Measurements from ENCODE around the gene MAD1L1. TPM values are rescaled to one million over a fixed set of nuclear protein-coding genes. Genes with fewer than 3 reads are reported as not detected.

Gene MAD1L1
- total and polyA plus RNA-seq, 2 donors (not counting 1 experiment from before 2014, with no cell fraction given), result 9.8 to 29.4 TPM

GRCh38 chr7:1890289-1891235 is 342.2 kb downstream of the MAD1L1 start:
- Histone ChIP-seq H3K27me3 (ENCODE audit: control insufficient read depth, insufficient read depth, low read length) (no peaks in the 10 kb centered on the region), H3K4me2 (ENCODE audit: extremely low read depth, insufficient read depth, low read length) (no peak overlapping the region), H3K79me2 (ENCODE audit: control insufficient read depth, insufficient read depth, low read length) (no peaks in the 10 kb centered on the region), H3K9me3 (ENCODE audit: control insufficient read depth, insufficient read depth, low read depth, low read length) (peaks cover 1% of the 10 kb centered on the region), H3K9ac (ENCODE audit: insufficient read depth, low read length) (no peak overlapping the region), H4K20me1 (ENCODE audit: control insufficient read depth, extremely low read depth, insufficient read depth, low read length) (no peaks in the 10 kb centered on the region), H3K4me1 (ENCODE audit: control insufficient read depth, extremely low read depth, insufficient read depth, low read length) (peaks cover 5% of the 10 kb centered on the region), H3K4me3 (replicated peaks in 1 of 4; ENCODE audit: control extremely low read depth in 1 of 4, insufficient read depth in 1 of 4, low read depth in 3 of 4, low read length in 4 of 4) (no peak overlapping the region), H3K27ac (ENCODE audit: insufficient read depth, low read length) (peak overlapping the region; percentile 46), H3K36me3 (ENCODE audit: control insufficient read depth, insufficient read depth, low read length) (peaks cover 3% of the 10 kb centered on the region), H2AFZ (ENCODE audit: low read length) (no peak overlapping the region)
- no peak for TF ChIP-seq EZH2 (IDR thresholded peaks at IDR 0.05; ENCODE audit: low read length, missing control alignments)
- no peak for TF ChIP-seq CTCF (conservative IDR thresholded peaks at IDR 0.05 in 1 of 2, IDR thresholded peaks at IDR 0.05 in 1 of 2; ENCODE audit: low read depth in 1 of 2, low read length in 2 of 2)
- no peak for DNase-seq (ENCODE audit: low read depth in 2 of 2)

- no peaks in the 10 kb centered on the region for H3K27me3 ChIP-seq (ENCODE audit: control insufficient read depth, insufficient read depth, low read length)
- no peak overlapping the region for H2AFZ ChIP-seq (ENCODE audit: low read length)
- H3K9me3 ChIP-seq (ENCODE audit: control insufficient read depth, insufficient read depth, low read depth, low read length), result peaks cover 1% of the 10 kb centered on the region
- H3K36me3 ChIP-seq (ENCODE audit: control insufficient read depth, insufficient read depth, low read length), result peaks cover 3% of the 10 kb centered on the region
- DNase-seq (ENCODE audit: low read depth in 2 of 2), result peak; percentile 67 to 93
- H3K9ac ChIP-seq (ENCODE audit: insufficient read depth, low read length), result no peak overlapping the region
- H4K20me1 ChIP-seq (ENCODE audit: control insufficient read depth, extremely low read depth, insufficient read depth, low read length), result no peaks in the 10 kb centered on the region
- no peak overlapping the region for H3K4me3 ChIP-seq (replicated peaks in 1 of 4; ENCODE audit: control extremely low read depth in 1 of 4, insufficient read depth in 1 of 4, low read depth in 3 of 4, low read length in 4 of 4)
- peaks cover 3% of the 10 kb centered on the region for H3K4me1 ChIP-seq (ENCODE audit: control insufficient read depth, extremely low read depth, insufficient read depth, low read length)
- H3K4me2 ChIP-seq (ENCODE audit: extremely low read depth, insufficient read depth, low read length), result no peak overlapping the region
- peak overlapping the region; percentile 46 for H3K27ac ChIP-seq (ENCODE audit: insufficient read depth, low read length)
- TF ChIP-seq EZH2 (IDR thresholded peaks at IDR 0.05; ENCODE audit: low read length, missing control alignments), result no peak
- no peak for TF ChIP-seq CTCF (conservative IDR thresholded peaks at IDR 0.05 in 1 of 2, IDR thresholded peaks at IDR 0.05 in 1 of 2; ENCODE audit: low read depth in 1 of 2, low read length in 2 of 2)
- H3K79me2 ChIP-seq (ENCODE audit: control insufficient read depth, insufficient read depth, low read length), result no peaks in the 10 kb centered on the region
These were observed 343.1 kb downstream of the MAD1L1 start for GRCh38 chr7:1889556-1890181.

GRCh38 chr7:1889091-1889490 is 343.7 kb downstream of the MAD1L1 start:
- Histone ChIP-seq H3K27me3 (ENCODE audit: control insufficient read depth, insufficient read depth, low read length) (no peaks in the 10 kb centered on the region), H3K79me2 (ENCODE audit: control insufficient read depth, insufficient read depth, low read length) (no peaks in the 10 kb centered on the region), H3K4me2 (ENCODE audit: extremely low read depth, insufficient read depth, low read length) (no peak overlapping the region), H3K4me1 (ENCODE audit: control insufficient read depth, extremely low read depth, insufficient read depth, low read length) (peaks cover 3% of the 10 kb centered on the region), H2AFZ (ENCODE audit: low read length) (no peak overlapping the region), H3K4me3 (replicated peaks in 1 of 4; ENCODE audit: control extremely low read depth in 1 of 4, insufficient read depth in 1 of 4, low read depth in 3 of 4, low read length in 4 of 4) (no peak overlapping the region), H3K9me3 (ENCODE audit: control insufficient read depth, insufficient read depth, low read depth, low read length) (peaks cover 1% of the 10 kb centered on the region), H3K36me3 (ENCODE audit: control insufficient read depth, insufficient read depth, low read length) (peaks cover 3% of the 10 kb centered on the region), H4K20me1 (ENCODE audit: control insufficient read depth, extremely low read depth, insufficient read depth, low read length) (no peaks in the 10 kb centered on the region), H3K27ac (ENCODE audit: insufficient read depth, low read length) (no peak overlapping the region), H3K9ac (ENCODE audit: insufficient read depth, low read length) (no peak overlapping the region)
- TF ChIP-seq EZH2 (IDR thresholded peaks at IDR 0.05; ENCODE audit: low read length, missing control alignments), result no peak
- DNase-seq (ENCODE audit: low read depth in 2 of 2), result no peak

Data from fibroblast of lung (primary cell).